Gastroesophageal sphincter (tissue), 3 donors: ENCODE data around the gene CADPS2.

Experiments
- POLR2A ChIP-seq, 2 donors: fragments of 450-650 bp; IDR thresholded peaks; one replicate each; pipeline ENCODE4 v1.6.1; 2017; ENCODE audit warnings: antibody characterized with exemption in 2 of 2, mild to moderate bottlenecking in 2 of 2, moderate library complexity in 1 of 2
- POLR2AphosphoS5 ChIP-seq: sonication (generic); formaldehyde crosslinking; IDR thresholded peaks from one replicate; pipeline ENCODE4 v1.6.1; 2017; ENCODE audit warnings: antibody characterized with exemption
- TF ChIP-seq, protein P1 (sequence below), 4 experiments: fragments of 200-600 bp in 2 of 4; fragments of 450-650 bp in 2 of 4; sonication (generic) in 1 of 4; IDR thresholded peaks; one replicate each; pipeline ENCODE4 v1.5.1; 2017 to 2019; ENCODE audit warnings: antibody characterized with exemption in 4 of 4, mild to moderate bottlenecking in 2 of 4, moderate library complexity in 2 of 4

DNA sequence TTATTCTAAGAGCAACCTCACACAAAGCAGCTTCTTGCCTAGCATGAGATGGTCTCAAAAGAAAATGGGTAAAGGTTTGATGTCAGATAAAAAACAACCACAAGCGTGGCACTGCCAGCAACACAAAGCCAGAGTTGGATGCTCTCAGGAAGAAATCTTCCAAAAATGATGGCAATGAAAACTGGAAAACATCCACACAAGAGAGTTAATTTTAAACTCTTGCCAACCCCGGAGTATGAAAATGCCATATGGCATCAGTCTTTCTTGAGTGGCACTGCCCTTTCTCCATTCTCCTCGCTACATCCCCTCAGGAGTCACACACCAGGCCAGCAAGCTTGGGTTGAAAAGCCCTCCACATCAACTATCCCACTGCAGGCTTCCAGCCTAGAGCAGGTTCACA lies 41.0 kb downstream of the CADPS2 start:
- TF ChIP-seq, protein P1, sequence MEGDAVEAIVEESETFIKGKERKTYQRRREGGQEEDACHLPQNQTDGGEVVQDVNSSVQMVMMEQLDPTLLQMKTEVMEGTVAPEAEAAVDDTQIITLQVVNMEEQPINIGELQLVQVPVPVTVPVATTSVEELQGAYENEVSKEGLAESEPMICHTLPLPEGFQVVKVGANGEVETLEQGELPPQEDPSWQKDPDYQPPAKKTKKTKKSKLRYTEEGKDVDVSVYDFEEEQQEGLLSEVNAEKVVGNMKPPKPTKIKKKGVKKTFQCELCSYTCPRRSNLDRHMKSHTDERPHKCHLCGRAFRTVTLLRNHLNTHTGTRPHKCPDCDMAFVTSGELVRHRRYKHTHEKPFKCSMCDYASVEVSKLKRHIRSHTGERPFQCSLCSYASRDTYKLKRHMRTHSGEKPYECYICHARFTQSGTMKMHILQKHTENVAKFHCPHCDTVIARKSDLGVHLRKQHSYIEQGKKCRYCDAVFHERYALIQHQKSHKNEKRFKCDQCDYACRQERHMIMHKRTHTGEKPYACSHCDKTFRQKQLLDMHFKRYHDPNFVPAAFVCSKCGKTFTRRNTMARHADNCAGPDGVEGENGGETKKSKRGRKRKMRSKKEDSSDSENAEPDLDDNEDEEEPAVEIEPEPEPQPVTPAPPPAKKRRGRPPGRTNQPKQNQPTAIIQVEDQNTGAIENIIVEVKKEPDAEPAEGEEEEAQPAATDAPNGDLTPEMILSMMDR (IDR thresholded peaks at IDR 0.05) = no peak
- TF ChIP-seq POLR2AphosphoS5 = no peak
- TF ChIP-seq POLR2A (IDR thresholded peaks at IDR 0.05) = no peak
